Activated T-cell treated with anti-CD3 and anti-CD28 coated beads for 1 hour (primary cell): ENCODE data around the gene RND1.
A peak's percentile ranks its signal among the peaks of the same experiment; 100 is the strongest.

ENCODE experiments used
- DNase-seq: peaks from one replicate; pipeline ENCODE4 v3.0.0-alpha.2; 2020; ENCODE audit warnings: low read depth

The RND1 gene

DNA sequence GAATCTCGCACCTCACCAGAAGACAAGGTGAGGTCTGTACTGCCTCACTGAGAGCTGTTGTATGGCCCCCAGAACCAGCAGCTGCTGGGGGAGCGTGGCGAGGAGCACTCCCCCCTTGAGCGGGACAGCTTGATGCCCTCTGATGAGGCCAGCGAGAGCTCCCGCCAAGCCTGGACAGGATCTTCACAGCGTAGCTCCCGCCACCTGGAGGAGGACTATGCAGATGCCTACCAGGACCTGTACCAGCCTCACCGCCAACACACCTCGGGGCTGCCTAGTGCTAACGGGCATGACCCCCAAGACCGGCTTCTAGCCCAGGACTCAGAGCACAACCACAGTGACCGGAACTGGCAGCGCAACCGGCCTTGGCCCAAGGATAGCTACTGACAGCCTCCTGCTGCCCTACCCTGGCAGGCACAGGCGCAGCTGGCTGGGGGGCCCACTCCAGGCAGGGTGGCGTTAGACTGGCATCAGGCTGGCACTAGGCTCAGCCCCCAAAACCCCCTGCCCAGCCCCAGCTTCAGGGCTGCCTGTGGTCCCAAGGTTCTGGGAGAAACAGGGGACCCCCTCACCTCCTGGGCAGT is 38.1 kb downstream of the RND1 start:
- DNase-seq, result no peak

- DNase-seq, result no peak
These were observed 38.6 kb downstream of the RND1 start for GRCh38 chr12:48827026-48827425.

GRCh38 chr12:48826209-48826855 is 39.3 kb downstream of the RND1 start:
- DNase-seq, result no peak

DNA sequence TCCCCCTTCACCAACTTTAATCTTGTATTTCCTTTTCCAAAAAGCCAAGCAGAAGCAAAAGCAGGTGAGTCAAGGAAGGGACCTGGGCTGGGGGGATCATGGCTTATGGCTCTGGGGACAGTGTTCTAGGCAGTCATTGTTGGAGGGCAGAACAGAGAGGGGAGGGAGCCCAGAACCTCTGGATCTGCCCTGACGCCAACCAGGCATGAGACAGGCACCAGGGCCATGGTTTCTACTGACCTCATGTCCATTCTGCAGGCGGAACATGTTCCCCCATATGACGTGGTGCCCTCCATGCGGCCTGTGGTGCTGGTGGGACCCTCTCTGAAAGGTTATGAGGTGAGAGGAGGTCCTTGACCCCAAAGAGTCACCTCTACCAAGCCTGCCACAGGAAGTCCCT is 40.8 kb downstream of the RND1 start:
- no peak for DNase-seq

DNA sequence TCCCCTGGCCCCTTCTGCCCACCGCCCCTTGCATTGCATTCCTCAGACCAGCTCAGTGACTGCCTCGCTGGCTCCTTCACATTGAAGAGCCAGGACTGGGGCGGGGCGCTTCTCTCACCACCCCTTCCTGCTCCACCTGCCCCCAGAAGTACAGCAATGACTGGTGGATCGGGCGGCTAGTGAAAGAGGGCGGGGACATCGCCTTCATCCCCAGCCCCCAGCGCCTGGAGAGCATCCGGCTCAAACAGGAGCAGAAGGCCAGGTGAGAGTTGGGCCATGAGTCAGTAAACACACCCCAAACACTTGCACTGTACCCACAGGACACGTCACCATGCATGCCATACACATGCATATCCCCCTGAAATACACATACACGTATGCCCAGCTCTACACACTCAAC is 41.6 kb downstream of the RND1 start:
- DNase-seq, result no peak

GRCh38 chr12:48823281-48823680 is 42.4 kb downstream of the RND1 start:
- DNase-seq, result no peak

GRCh38 chr12:48822711-48823110 is 43.0 kb downstream of the RND1 start:
- no peak for DNase-seq

DNA sequence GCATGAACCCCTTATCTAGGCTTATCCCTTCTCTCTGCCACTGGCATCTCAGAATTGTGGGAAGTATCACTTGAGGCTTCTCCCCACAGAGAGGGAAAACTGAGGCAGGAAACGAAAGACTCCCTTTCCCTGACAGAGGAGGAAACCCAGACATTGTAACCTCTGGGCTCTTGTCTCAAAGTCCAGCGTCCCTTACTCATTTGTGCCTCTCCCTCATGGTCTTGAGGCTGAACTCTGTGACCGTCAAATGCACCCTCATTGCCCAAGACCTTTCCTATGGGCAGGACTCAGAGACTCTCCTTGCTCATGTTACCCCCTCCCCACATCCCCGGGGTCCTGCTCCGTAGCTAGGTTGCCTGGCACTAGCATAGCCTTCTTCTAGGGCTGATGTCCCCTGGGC is 43.5 kb downstream of the RND1 start:
- no peak for DNase-seq

- no peak for DNase-seq
These were observed 45.5 kb downstream of the RND1 start for GRCh38 chr12:48819986-48820725.

- DNase-seq, result no peak
These were observed 46.7 kb downstream of the RND1 start for GRCh38 chr12:48818831-48819590.

DNA sequence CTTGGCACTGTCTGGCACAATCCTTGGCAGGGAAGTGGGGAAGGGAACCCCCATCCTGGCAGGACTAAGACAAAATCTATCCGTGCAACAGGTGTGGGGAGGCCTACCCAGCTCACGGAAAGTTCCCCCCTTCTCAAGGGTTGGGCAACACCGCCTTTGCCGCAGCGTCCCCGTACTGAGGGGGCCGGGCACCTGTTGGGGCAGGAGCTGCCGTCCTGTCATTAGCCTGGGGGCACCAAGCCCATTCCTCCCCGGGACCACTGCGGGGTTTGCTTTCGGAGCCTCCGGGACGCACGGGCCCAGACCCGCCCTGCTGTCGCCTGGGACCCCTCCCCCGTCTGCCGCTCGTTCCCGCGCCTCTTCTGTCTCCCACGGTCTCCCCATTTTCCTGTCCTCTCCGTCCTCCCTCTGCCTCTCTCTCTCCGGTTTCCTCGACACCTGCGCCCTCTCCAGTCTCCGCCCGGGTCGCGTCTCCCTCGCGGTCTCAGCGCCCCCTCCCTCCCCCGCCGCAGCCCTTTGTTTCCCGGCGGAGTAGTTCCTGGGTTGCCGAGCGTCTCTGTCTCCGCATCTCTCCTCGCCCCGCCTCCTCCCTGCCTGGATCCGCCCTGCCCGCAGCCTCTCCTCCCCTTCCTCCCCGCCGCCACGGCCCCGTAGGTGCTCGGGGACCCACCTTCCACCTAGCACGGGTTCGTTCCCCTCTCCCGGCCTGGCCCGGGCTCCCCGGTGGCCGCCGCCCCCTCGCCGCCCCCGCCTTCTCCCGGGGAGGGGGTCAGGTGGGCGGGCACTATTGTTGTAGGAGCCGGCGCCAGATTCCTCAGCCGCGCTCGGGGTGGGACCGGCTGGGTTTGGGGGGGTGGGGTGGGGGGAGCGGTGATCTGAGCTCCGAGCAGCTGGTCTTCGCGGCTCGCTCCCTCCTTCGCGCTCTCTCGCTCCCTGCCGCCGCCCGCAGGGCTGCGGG is 47.5 kb downstream of the RND1 start, which contains the start of gene CACNB3:
Gene CACNB3 (plus strand): TSS at position 624 of the 958 bp plus-strand sequence. CDS start 434 bp downstream, outside the sequence.
- peak; percentile 69 for DNase-seq

- no peak for DNase-seq
These were observed 49.4 kb downstream of the RND1 start for GRCh38 chr12:48816143-48816854.

- peak; percentile 11 for DNase-seq
These were observed 50.3 kb downstream of the RND1 start for GRCh38 chr12:48815126-48816110.

DNA sequence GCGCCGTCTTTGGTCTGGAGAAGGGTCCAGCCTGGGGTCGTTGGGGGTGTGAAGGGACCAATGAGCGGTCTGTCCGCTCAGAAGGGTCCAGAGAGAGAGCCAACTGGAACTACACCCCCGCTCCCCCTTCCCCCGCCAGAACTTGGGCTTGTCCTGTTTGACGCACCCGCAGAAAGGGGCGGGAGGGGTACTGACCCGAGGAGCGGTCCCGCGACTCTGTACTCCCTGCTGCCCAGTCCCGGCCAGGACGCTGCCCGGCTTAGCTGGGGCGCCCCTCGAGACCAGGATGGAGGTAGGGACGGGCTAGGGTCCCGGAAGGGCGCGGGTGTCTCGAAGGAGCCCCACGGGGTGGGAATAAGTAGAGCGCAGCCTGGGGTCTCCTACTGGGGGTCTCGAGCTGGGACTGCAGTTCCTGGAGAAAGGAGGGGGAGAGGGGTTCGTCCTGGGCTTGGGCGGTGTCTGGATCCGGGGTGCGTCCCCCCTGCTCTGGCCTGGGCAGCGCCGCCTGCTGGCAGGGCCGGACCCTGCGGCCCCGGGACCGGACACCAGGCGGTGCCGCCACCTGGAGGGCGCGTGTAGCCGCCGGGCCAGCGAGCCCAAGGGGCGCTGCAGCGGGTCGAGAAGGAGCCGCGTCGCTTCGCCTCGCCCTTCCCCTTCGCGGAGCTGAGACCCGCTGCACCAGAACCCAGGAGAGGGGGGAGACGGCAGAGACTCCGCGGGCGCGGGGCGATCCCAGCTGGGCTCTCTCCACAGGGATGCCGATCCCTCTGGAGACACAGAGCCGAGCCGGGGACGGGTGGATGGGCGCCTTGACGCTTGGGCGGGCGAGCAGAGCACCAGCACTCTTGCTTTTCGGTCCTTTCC is 51.2 kb downstream of the RND1 start:
- DNase-seq, result peak; percentile 54

- DNase-seq, result no peak
These were observed 52.0 kb downstream of the RND1 start for GRCh38 chr12:48813465-48814261.

GRCh38 chr12:48812389-48812788 is 53.3 kb downstream of the RND1 start:
- DNase-seq, result no peak

DNA sequence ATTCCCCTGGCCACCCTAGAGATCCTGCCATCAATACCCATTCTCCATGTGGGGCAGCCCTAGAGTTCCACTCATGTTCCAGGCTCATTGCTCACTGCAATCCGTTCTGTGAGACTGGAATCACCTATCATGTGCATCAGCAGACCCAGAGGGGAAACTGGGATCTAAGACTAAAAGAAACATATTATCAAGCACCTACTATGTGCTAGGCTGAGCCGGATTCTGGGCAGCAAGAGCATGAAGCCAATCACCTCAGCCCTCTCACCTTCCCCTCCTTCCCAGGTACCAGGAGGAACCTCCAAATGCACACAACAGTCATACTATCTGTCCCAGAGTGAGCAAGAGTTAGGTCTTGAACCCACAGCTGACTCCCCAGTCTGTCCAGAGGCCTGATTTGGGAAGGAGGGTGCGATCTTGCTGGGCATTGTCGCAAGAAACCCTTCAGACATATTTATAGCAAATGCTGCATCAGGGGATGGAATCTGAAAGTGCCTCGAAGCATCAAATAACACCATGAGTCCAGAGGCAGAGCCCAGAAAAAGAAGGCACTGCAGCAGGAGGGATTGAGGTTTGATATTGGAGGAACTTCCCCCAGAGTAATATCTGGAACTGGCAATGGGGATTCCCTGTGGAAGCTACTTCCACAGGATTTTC is 54.1 kb downstream of the RND1 start:
- DNase-seq, result no peak
